GM23338 (cell line): Measurements from ENCODE around the gene RNF34. TPM values are rescaled to one million over a fixed set of nuclear protein-coding genes. Genes with fewer than 3 reads are reported as not detected.
"Not testable (repeated sequence)": the region's sequence is repeated elsewhere in the genome, so short reads cannot be mapped to it uniquely, and the experiment has no call there.

ENCODE experiments used
- ATAC-seq: fragments of 200-7000 bp; cut with Tn5 transposase; 3 replicates; pipeline ENCODE4 v1.9.1; 2020
- DNase-seq: peaks from one replicate; pipeline ENCODE4 v3.0.0-alpha.2; 2015; ENCODE audit warnings: low spot score
- H2AFZ ChIP-seq: fragments of 200-600 bp; sonication (generic); 2 replicates; pipeline ENCODE4 v1.8.0; 2016; ENCODE audit warnings: antibody characterized with exemption, mild to moderate bottlenecking, moderate library complexity
- H3F3A ChIP-seq: fragments of 200-600 bp; sonication (generic); replicated peaks from 2 replicates; pipeline ENCODE4 v1.8.0; 2017; ENCODE audit warnings: antibody characterized with exemption, mixed run types, low read depth
- H3K27ac ChIP-seq: fragments of 200-600 bp; sonication (generic); 2 replicates; pipeline ENCODE4 v1.6.1; 2016; ENCODE audit warnings: low read depth
- H3K27me3 ChIP-seq: fragments of 200-600 bp; sonication (generic); 2 replicates; pipeline ENCODE4 v1.8.0; 2016; ENCODE audit warnings: mild to moderate bottlenecking, mixed run types, moderate library complexity; ENCODE audit not compliant: insufficient read depth
- H3K36me3 ChIP-seq: fragments of 200-600 bp; sonication (generic); 2 replicates; pipeline ENCODE4 v1.8.0; 2016; ENCODE audit warnings: mild to moderate bottlenecking; ENCODE audit not compliant: insufficient read depth
- H3K4me1 ChIP-seq: fragments of 200-600 bp; sonication (generic); 2 replicates; pipeline ENCODE4 v1.8.0; 2016; ENCODE audit warnings: mild to moderate bottlenecking, moderate library complexity; ENCODE audit not compliant: insufficient read depth
- H3K4me2 ChIP-seq: fragments of 200-600 bp; sonication (generic); 2 replicates; pipeline ENCODE4 v1.7.1; 2017; ENCODE audit warnings: mixed run types
- H3K4me3 ChIP-seq: fragments of 200-600 bp; sonication (generic); 2 replicates; pipeline ENCODE4 v1.6.1; 2016; ENCODE audit warnings: mixed run types
- H3K79me2 ChIP-seq: fragments of 200-600 bp; sonication (generic); replicated peaks from 2 replicates; pipeline ENCODE4 v1.8.0; 2017; ENCODE audit warnings: mild to moderate bottlenecking; ENCODE audit not compliant: insufficient read depth
- H3K9me2 ChIP-seq: fragments of 200-600 bp; sonication (generic); 2 replicates; pipeline ENCODE4 v1.8.0; 2017; ENCODE audit not compliant: insufficient read depth
- H4K20me1 ChIP-seq: fragments of 200-600 bp; sonication (generic); replicated peaks from 2 replicates; pipeline ENCODE4 v1.8.0; 2017; ENCODE audit warnings: mild to moderate bottlenecking; ENCODE audit not compliant: insufficient read depth
- H3K27ac Mint-ChIP-seq: 2 replicates; pipeline ENCODE4 v1.8.0; 2020; ENCODE audit warnings: inconsistent platforms, mild to moderate bottlenecking, moderate library complexity, mixed read lengths
- H3K27me3 Mint-ChIP-seq: 3 replicates; pipeline ENCODE4 v1.8.0; 2022; ENCODE audit warnings: low read depth, mild to moderate bottlenecking, moderate library complexity, mixed read lengths, inconsistent platforms; ENCODE audit not compliant: insufficient read depth, poor library complexity
- H3K36me3 Mint-ChIP-seq: 3 replicates; pipeline ENCODE4 v1.8.0; 2021; ENCODE audit warnings: low read depth, mild to moderate bottlenecking, inconsistent platforms, moderate library complexity, mixed read lengths
- H3K4me1 Mint-ChIP-seq: 3 replicates; pipeline ENCODE4 v1.8.0; 2020; ENCODE audit warnings: mild to moderate bottlenecking, inconsistent platforms, mixed read lengths
- H3K4me3 Mint-ChIP-seq: 3 replicates; pipeline ENCODE4 v1.8.0; 2021; ENCODE audit warnings: moderate library complexity, mild to moderate bottlenecking, inconsistent platforms, mixed read lengths
- H3K9me3 Mint-ChIP-seq: 3 replicates; pipeline ENCODE4 v1.8.0; 2020; ENCODE audit warnings: moderate library complexity, mild to moderate bottlenecking, inconsistent platforms, mixed read lengths
- EZH2phosphoT487 ChIP-seq: fragments of 200-600 bp; sonication (generic); IDR thresholded peaks from one replicate; pipeline ENCODE4 v1.8.1; 2018; ENCODE audit warnings: antibody characterized with exemption; ENCODE audit not compliant: unreplicated experiment
- STAT1 ChIP-seq: IDR thresholded peaks from one replicate; pipeline ENCODE4 v1.6.1; 2016; ENCODE audit warnings: antibody characterized with exemption; ENCODE audit not compliant: unreplicated experiment
- polyA plus RNA-seq: library from polyadenylated mRNA; unstranded; fragments of >200 nt; fragmentation: Nextera tagmentation; extraction: Ambion mirVana; gene quantifications from 2 replicates; pipeline ENCODE4 v1.2.1, GENCODE V29; 2016
- total RNA-seq: library from RNA; depleted of rRNA; stranded (reverse); fragments of >200 nt; shearing (Covaris generic); gene quantifications from 2 replicates; pipeline ENCODE4 v1.2.3, GENCODE V29; 2014
- TF ChIP-seq, protein P1 (sequence below): IDR thresholded peaks from 2 replicates; pipeline ENCODE4 v1.6.1; 2016; ENCODE audit warnings: antibody characterized with exemption

Gene RNF34
- total and polyA plus RNA-seq, 2 experiments from 2014 or later, result 47.2 to 63.3 TPM

DNA sequence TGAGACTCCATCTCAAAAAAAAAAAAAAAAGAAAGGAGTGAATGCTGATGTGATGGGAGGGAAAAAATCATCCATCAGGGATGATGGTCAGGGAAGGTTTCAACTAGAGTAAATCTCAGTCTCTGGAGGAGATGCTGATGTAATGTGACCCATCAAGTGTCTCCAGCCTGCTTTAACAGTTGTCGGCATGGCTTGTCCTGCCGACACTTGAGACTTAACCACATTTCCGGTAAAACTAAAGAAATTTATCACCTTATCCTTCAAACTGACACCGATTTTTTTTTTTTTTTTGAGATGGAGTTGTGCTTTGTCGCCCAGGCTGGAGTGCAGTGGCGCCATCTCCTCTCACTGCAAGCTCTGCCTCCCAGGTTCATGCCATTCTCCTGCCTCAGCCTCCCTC, 26.2 kb upstream of the RNF34 start (continued):
- TF ChIP-seq, protein P1, sequence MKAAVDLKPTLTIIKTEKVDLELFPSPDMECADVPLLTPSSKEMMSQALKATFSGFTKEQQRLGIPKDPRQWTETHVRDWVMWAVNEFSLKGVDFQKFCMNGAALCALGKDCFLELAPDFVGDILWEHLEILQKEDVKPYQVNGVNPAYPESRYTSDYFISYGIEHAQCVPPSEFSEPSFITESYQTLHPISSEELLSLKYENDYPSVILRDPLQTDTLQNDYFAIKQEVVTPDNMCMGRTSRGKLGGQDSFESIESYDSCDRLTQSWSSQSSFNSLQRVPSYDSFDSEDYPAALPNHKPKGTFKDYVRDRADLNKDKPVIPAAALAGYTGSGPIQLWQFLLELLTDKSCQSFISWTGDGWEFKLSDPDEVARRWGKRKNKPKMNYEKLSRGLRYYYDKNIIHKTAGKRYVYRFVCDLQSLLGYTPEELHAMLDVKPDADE, result no peak

DNA sequence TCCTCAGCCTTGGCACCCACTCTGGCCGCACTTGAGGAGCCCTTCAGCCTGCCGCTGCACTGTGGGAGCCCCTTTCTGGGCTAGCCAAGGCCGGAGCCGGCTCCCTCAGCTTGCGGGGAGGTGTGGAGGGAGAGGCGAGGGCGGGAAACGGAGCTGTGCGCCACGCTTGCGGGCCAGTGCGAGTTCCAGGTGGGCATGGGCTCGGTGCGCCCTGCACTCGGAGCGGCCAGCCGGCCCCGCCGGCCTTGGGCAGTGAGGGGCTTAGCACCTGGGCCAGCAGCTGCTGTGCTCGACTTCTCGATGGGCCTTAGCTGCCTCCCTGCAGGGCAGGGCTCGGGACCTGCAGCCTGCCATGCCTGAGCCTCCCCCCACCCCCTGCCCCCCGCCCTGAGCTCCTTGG, 25.6 kb upstream of the RNF34 start:
- H3K27ac ChIP-seq, H3K27me3 Mint-ChIP-seq, H3K4me3 ChIP-seq, H3K79me2 ChIP-seq, H3K4me2 ChIP-seq, H3K36me3 ChIP-seq, H2AFZ ChIP-seq, H3K9me2 ChIP-seq, H3K4me1 Mint-ChIP-seq, H3K4me1 ChIP-seq, H3K4me3 Mint-ChIP-seq, H3K36me3 Mint-ChIP-seq, H3K9me3 Mint-ChIP-seq, DNase-seq, H3K27me3 ChIP-seq, H3F3A ChIP-seq, ATAC-seq, H3K27ac Mint-ChIP-seq, H4K20me1 ChIP-seq: not testable (repeated sequence)

GRCh38 chr12:121374945-121375584, 24.9 kb upstream of the RNF34 start:
- not testable (repeated sequence) for H3K79me2 ChIP-seq, H3K4me3 Mint-ChIP-seq, H3K27ac ChIP-seq, H3K4me1 ChIP-seq, H3K27me3 Mint-ChIP-seq, H3K9me2 ChIP-seq, H4K20me1 ChIP-seq, H3K4me2 ChIP-seq, H3K9me3 Mint-ChIP-seq, H3K27me3 ChIP-seq, H3K27ac Mint-ChIP-seq, H3K4me3 ChIP-seq, H3K36me3 ChIP-seq, H3F3A ChIP-seq, H3K4me1 Mint-ChIP-seq, DNase-seq, ATAC-seq, H3K36me3 Mint-ChIP-seq
- H2AFZ ChIP-seq, result peak overlapping the region; percentile 76; the same call in 1 of the 2 replicates

DNA sequence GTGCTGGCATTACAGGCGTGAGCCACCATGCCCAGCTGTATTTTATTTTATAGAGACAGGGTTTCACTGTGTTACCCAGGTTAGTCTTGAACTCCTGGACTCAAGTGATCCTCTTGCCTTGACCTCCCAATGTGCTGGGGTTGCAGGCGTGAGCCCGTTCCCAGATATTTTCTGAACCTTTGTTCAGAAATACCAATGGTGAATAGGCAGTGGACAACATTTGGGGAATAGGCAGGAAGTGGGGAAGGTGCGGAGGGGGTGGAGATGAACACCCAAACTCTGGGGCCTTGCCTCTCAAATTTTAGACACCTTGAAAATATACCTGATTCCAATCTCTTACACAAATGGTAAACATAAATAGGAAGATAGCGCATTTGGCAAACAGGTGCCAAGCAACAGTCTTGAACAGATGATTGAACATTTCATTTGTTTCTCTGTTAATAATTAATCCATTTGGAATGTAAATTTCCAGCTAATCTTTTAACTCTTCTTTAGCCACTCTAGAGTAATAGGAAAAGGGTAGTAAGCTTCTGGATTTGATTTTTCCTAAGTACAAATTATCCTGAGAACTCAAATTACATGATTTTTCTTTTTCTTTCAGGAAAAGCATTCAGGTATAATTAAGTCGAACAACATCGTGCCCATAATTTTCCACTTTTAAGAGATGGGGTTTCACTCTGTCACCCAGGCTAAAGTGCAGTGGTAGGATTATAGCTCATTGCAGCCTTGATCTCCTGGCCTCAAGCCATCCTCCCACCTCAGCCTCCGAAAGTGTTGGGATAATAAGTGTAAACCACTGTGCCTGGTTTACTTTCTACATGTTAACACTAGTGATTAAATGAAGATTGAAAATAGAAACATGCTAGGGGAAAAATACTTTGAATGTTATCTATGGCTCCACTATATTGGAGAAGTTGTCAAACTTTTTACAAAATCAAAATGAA, 22.9 kb upstream of the RNF34 start:
- H3K27me3 Mint-ChIP-seq, result peaks cover 2% of the 10 kb centered on the region
- H3K4me2 ChIP-seq, result no peak overlapping the region
- H3K4me3 Mint-ChIP-seq, result no peak overlapping the region
- ATAC-seq (no peak), DNase-seq (no peak)
- no peaks in the 10 kb centered on the region for H3K4me1 Mint-ChIP-seq
- H3K36me3 ChIP-seq, result no peaks in the 10 kb centered on the region
- H4K20me1 ChIP-seq, result no peaks in the 10 kb centered on the region
- H3K27me3 ChIP-seq, result no peaks in the 10 kb centered on the region
- no peaks in the 10 kb centered on the region for H3K4me1 ChIP-seq
- peaks cover 5% of the 10 kb centered on the region; the same call in 1 of the 3 replicates for H3K9me3 Mint-ChIP-seq
- H3F3A ChIP-seq, result no peaks in the 10 kb centered on the region
- no peaks in the 10 kb centered on the region for H3K36me3 Mint-ChIP-seq
- no peaks in the 10 kb centered on the region for H3K9me2 ChIP-seq
- H3K27ac ChIP-seq, result no peak overlapping the region
- no peaks in the 10 kb centered on the region for H3K79me2 ChIP-seq
- H3K4me3 ChIP-seq, result no peak overlapping the region
- H3K27ac Mint-ChIP-seq, result no peak overlapping the region
- H2AFZ ChIP-seq, result no peak overlapping the region
- TF ChIP-seq, protein P1, result no peak
- TF ChIP-seq EZH2phosphoT487 (no peak), STAT1 (no peak)
